ENCODE measurements around the gene GP2.

DNA sequence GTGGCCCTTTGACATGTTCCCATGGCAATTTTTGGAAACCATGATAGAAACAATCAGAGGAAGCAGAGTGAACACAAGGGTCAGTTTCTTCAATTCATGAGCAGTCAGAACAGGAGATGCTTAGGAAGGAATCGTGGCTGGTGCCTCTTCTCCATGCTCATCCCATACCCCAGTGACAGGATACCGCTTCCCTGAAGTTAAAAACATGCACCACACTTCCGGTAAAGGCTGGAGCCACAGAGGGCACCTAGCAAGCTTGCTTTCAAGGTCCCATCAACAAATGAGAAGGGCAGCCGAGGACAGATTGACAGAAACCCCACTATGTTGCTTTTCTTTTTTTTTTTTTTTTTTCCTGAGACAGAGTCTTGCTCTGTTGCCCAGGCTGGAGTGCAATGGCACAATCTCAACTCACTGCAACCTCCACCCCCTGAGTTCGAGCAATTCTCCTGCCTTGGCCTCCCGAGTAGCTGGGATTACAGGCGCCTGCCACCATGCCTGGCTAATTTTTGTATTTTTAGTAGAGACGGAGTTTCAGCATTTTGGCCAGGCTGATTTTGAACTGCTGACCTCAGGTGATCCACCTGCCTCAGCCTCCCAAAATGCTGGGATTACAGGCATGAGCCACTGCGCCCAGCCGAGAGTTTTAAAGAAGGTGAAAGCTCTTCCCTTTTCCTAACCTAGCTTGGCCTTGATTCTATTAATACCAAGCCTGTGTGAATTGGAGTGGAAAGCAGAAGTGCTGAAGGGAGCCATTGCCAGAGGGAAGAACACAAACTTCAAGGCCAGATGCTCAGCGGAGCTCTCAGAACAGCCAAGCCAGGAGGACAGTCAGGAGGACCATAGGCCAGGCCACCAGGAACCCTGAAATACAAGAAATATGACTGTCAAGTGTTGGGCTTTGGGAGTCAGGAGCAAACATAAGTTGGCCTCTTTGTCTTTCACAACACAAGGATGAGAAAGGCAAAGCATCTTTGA, 16.6 kb downstream of the GP2 start:
- TF ChIP-seq, protein P1, sequence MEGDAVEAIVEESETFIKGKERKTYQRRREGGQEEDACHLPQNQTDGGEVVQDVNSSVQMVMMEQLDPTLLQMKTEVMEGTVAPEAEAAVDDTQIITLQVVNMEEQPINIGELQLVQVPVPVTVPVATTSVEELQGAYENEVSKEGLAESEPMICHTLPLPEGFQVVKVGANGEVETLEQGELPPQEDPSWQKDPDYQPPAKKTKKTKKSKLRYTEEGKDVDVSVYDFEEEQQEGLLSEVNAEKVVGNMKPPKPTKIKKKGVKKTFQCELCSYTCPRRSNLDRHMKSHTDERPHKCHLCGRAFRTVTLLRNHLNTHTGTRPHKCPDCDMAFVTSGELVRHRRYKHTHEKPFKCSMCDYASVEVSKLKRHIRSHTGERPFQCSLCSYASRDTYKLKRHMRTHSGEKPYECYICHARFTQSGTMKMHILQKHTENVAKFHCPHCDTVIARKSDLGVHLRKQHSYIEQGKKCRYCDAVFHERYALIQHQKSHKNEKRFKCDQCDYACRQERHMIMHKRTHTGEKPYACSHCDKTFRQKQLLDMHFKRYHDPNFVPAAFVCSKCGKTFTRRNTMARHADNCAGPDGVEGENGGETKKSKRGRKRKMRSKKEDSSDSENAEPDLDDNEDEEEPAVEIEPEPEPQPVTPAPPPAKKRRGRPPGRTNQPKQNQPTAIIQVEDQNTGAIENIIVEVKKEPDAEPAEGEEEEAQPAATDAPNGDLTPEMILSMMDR (IDR thresholded peaks at IDR 0.05) = no peak
- no peak for TF ChIP-seq POLR2A (IDR thresholded peaks at IDR 0.05)

Data from lower leg skin (tissue), 3 donors.